ENCODE results near the gene PRKG1. TPM values are rescaled to one million over a fixed set of nuclear protein-coding genes. Genes with fewer than 3 reads are reported as not detected.

The PRKG1 gene
- polyA plus RNA-seq, 3 donors = 11.9 to 16.4 (median 13.7) TPM

DNA sequence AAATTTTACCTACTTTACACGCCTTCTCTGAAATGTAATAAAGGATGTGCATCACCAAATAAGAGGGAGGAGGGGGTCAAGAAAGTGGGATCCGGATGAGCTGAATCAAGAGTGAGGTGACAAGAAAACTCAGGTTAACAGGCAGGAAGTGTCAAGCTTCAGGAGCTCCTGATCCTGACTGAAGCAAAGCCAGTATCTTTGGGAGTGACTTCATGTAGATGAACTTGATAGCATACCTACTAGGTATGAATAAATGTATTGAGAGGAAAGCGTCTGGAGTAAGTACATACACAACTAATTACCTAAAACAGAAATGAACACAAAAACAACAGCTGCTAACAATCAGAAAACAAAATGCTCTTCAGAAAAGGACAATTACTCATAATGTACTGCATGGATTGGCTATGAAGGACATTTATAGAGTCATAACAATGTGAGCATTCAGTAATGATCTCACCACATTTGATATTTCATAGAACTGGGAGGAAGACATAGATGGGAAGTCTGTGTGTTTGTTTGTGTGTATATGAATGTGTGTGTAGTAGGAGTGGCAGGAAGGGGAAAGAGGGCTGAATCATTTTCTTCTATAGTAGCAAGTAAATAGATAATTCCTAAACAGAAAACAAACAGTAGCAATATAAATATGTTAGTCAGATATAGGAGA, 29.4 kb downstream of the PRKG1 start:
- DNase-seq (ENCODE audit: extremely low read depth in 1 of 11, low read depth in 9 of 11, low spot score in 4 of 11) = no peak

DNA sequence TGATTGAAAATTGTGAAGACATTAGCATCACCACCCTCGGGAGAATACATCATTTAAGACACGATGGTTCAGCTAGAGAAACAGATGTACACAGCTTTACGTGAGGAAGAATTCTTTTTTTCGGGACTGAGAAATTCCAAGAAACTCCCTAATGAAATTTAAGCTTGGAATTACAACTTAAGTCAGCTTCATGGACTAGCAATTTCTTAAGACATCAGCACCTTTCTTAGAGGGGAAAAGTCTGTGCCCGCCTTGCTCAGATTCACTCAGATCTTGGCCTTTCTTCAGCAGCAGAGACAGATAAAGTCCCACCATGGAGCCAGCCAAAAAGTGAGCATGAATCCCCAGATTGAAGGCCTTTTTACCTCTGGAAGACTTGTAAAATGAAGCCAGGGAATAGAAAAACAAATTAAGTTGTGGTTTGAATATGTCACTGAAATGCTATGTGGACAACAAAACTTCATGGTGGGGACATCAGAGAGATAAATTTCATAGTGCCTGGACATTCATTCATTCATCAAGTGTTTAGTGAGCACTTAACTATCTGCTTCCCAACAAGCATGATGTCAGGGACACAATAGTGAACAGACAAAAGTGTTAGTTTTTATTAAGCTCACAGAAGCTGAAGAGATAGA, 32.1 kb downstream of the PRKG1 start:
- no peak for DNase-seq (ENCODE audit: extremely low read depth in 1 of 11, low read depth in 9 of 11, low spot score in 4 of 11)

DNA sequence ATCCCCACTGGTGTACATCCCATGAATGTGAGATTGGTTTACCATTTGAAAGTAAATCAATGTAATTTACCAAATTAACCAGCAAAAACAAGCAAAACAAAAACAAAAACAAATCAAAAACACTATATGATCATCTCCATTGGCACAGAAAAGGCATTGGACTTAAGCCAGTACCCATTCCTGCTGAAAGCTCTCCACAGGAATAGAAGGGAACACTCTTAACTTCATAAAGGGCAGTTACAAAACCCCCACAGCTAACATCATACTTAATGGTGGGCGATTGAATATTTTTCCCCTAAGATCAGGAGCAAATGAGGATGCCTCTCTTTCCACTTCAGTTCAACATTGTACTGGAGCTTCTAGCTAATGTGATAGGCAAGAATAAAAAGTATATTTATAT, 34.1 kb downstream of the PRKG1 start:
- no peak for DNase-seq (ENCODE audit: extremely low read depth in 1 of 11, low read depth in 9 of 11, low spot score in 4 of 11)

DNA sequence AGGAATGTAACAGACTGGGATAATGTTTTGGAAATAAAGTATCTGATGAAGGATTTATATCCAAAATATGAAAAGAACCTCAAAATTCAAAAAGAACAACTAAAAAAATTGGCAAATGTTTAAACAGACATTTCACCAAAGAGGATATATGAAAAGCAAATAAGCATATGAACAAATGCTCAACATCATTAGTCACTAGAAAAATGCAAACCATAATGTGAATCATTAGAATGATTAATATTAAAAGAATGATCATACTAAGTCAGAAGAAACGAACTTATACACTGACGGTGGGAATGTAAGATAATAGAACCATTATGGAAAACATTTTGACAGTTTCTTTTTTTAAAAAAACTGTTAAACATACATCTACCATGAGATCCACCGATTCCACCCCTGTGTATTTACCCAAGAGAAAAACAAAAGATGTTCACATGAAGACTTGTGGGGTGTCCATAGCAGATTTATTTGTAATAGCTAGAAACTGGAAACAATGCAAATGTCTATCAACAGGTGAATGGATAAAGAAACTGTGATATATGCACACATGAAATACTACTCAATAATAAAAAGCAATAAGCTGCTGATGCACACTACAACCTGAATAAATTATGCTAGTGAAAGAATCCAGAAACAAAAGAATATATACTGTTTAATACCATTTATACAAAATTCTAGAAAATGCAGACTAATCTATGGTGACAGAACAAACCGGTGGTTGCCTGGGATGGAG, 35.7 kb downstream of the PRKG1 start:
- no peak for DNase-seq (ENCODE audit: extremely low read depth in 1 of 11, low read depth in 9 of 11, low spot score in 4 of 11)

DNA sequence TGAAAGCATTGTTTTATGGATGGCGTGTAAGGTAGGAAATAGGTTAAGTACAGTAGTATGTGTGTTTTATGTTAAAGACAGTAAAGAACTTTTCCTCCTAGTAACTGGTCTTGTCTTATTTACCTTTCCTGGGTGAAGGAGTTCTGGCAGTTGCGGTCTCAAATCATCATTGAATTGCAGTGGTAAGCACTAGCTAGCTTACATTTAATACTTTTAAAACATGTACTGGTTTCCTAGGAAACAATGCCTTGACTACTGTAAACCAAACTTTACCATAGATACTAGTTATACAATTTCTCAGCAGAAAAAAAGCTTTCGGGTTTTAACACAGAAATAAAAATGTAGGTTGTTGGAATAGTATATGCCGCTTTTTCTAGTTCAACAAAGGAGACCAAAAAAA, 37.7 kb downstream of the PRKG1 start:
- no peak for DNase-seq (ENCODE audit: extremely low read depth in 1 of 11, low read depth in 9 of 11, low spot score in 4 of 11)

DNA sequence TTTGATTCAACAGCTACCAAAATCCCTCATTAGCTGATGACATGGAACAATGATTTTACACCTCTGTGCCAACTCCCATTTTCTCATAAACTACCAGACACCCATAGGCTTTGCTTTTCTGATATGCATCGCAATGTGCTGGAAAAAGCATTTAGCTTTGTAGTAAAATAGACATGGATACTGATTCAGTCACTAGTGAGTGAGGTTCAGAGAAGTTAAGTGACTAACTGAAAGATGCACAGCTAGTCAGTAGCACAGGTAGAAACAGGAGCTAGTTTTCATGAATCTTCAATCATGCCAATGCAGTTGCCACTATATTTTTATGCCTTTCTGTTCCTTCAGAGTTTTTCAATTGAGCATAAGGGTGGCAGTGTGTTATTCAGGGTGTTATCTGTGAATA, 38.7 kb downstream of the PRKG1 start:
- no peak for DNase-seq (ENCODE audit: extremely low read depth in 1 of 11, low read depth in 9 of 11, low spot score in 4 of 11)

DNA sequence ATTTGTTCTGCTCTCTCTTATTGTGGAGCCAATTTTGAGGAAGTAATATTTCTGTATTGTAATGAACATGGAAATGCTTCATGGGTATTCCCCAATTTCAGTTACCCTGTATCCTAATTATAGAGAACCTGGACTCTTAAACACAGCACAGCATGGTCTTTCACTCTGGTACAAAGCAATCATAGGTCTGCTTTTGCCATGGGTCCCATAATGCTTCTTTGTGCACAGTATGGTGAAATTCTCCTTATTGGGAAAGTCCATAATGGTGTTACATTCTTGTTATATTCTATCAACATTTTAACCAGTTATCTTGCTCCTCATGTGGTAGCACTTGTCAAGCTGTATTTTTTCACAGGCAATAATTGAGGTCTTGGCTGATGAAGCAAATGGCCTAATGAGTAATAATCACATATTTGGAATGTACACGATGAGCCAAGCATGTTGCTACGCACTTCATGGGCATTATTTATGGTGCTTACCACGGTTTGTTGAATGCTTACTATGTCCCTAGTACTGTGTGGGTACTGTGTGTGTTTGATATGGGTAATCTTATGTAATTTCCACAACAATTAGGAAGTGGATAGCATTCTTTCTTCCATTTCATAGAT, 42.9 kb downstream of the PRKG1 start:
- DNase-seq (ENCODE audit: extremely low read depth in 1 of 11, low read depth in 9 of 11, low spot score in 4 of 11) = no peak

DNA sequence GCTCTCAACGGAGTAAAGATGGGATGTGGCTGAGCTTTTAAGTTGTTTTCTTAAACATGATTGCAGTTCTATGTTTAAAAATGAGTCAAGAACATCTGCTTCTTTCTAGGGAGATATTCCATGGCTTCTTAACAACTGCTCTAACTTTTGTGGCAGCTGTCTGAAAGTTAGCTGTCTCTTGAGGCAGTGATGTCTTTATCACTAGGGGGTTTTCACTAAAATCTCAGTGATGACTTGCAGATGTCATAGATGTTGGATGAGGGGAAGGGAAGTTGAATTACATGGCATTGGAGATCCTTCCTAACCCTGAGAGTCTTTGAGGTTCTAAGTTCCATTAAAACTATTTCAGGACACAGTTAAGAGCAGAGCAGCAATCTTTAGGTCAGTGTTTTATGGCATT, 43.5 kb downstream of the PRKG1 start:
- peak in 3 of 11 donors; percentile 11 to 24 (median 21) for DNase-seq (ENCODE audit: extremely low read depth in 1 of 11, low read depth in 9 of 11, low spot score in 4 of 11)

DNA sequence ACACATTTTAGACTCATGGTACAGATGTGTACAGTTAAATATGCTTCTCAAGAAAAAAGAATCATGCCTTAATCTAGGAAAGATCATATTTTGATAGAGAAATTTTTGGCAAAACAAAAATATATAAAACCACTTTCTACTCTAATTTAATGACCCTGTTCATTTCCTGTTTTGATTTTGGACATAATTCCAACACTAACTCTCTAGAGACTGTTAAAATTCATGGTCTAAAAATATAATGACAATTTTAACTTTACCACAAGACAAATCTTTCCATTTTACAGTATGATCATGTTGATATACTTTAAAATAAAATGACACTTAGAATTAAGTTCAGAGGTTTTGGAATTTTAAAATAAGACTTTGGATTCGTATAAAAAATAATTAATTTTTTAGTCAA, 45.2 kb downstream of the PRKG1 start:
- DNase-seq (ENCODE audit: extremely low read depth in 1 of 11, low read depth in 9 of 11, low spot score in 4 of 11) = no peak

DNA sequence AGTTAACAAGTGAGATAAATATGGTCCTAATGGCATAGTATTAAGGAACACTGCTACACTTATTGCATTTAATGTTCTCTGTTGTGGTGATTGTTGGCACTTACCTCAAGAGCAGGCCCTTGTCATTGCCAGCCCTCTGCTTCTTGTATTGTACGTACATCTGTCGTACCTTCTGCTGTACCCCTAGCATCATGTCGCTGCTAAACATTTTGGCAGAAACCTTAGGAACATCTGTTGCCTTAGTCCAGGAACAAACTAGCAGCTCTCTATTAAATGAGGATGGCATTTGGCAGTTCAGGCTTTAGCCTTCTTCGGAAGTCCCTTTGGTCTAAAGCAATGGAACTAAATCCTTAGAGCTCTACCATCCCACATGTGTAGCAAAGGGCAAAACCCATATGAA, 47.6 kb downstream of the PRKG1 start:
- DNase-seq (ENCODE audit: extremely low read depth in 1 of 11, low read depth in 9 of 11, low spot score in 4 of 11) = no peak

DNA sequence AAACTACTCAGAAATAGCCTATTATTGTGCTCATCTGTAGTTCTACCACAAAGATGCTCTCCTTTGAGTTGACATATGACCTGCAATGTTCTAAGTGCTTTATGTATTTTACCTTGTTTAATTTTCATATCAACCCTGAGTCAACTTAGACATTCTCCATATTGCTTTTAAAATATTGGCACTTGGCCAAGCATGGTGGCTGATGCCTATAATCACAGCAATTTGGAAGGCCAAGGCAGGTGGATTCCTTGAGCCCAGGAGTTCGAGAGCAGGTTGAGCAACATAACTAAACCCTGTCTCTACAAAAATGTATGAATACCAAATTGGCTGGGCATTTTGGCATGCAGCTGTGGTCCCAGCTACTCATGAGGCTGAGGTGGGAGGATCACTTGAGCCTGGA, 50.6 kb downstream of the PRKG1 start:
- no peak for DNase-seq (ENCODE audit: extremely low read depth in 1 of 11, low read depth in 9 of 11, low spot score in 4 of 11)

DNA sequence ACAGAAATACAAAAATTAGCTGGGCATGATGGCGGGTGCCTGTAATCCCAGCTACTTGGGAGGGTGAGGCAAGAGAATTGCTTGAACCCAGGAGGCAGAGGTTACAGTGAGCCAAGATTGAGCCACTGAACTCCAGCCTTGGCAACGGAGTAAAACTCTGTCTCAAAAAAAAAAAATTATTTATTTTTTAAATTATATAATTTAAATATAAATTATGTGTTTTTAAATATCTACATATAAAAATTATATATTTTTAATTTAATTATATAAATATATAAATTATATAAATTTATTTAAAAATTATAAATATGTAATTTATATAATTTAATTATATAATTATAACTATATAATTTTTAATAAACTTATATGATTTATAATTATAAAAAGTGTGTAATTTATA, 51.2 kb downstream of the PRKG1 start:
- no peak for DNase-seq (ENCODE audit: extremely low read depth in 1 of 11, low read depth in 9 of 11, low spot score in 4 of 11)

DNA sequence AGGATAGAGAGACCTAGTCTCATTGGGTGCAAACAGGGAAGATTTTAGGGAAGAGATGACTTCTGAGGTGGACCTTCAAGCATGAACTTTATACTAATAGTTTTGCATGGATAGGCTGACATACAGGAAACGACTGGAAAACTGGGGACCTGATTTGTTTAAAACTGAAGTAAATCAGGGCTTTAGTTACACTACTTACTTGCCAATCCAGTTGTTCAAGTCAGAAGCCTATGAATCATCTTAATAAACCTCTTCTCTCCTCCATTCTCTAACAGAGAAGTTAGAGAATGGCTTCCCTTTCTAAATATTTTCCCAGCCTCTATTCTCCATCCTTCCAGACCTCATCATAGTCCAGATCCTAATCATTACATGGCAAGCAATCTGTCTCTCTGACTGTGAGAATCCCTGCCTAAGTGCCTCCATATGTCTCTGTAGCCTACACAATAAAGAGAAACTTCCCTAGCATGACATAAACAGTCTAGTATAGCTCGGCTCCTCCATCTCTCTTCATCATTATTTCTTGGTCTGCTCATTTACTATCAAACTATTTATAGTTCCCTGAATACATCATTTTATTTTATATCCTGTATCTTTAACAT, 55.8 kb downstream of the PRKG1 start:
- no peak for DNase-seq (ENCODE audit: extremely low read depth in 1 of 11, low read depth in 9 of 11, low spot score in 4 of 11)

DNA sequence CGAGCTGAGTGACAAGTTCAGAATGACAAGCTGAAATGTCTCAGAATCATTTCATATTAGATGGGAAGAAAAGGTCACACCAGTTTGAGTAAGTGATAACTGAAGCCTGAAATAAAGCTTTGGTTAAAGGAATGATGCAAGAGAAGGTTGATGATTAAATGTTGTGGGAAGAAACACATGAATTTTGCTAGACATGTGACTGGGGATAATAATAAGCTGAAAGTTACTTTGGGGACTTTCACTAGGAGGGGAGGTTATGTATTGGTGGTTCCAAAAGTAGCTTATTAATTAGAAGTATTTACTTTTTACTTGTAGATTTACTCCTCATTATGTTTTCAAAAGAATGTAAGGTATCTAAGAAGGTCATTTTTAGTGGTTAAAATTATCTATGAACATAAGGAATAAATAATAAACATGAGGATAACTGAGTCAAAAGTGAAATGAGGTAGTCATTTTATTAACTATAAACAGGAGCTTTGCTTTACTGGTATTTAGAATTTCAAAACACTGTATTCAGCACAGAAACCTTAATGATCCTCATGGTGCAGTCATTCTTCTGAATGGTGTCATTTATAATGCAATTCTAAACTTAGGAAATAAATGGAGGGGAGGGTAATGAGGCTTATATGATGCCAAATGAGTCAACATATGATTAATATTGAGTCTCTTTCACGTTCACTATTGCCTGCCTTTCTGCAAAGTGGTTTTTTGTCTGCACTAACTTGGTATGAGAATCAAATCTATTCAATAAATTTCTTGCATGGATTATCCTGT, 63.7 kb downstream of the PRKG1 start:
- DNase-seq (ENCODE audit: extremely low read depth in 1 of 11, low read depth in 9 of 11, low spot score in 4 of 11) = no peak

DNA sequence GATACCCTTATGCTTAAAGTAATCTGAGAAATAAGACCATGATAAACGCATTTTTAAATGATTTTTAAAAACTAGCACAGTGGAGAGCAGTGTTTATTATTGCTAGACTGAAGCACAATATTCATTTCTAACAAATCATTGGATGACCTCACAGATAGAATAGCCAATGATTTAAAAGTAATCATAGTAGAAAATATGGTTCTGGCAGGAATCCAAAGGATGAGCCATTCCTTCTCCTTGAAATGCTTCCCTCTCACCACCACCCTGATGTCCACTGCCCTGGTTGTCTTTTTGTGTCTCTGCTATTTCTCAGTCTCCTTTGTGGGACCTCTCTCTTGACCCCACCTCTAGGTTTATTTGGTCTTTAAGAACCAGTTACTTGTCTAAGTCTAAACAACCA, 64.9 kb downstream of the PRKG1 start:
- no peak for DNase-seq (ENCODE audit: extremely low read depth in 1 of 11, low read depth in 9 of 11, low spot score in 4 of 11)

DNA sequence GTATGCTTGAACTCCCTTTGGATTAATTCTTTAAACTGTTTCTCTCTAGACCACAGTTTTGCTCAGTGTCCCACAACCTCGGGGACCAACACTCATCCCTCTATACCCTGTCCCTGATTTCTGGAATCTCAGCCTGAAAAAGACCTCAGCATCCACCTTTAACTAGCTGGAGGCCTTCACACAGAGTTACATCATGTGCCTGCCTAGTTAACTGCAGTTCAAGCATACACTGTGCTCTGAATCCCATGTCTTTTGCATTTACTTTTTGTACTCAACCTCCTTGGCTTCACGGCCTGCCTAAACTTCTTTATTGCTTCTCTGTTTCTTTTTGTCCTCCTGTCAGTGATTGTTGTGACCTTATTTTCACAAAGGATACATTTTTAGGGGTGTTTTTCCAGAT, 66.7 kb downstream of the PRKG1 start:
- DNase-seq (ENCODE audit: extremely low read depth in 1 of 11, low read depth in 9 of 11, low spot score in 4 of 11) = no peak

DNA sequence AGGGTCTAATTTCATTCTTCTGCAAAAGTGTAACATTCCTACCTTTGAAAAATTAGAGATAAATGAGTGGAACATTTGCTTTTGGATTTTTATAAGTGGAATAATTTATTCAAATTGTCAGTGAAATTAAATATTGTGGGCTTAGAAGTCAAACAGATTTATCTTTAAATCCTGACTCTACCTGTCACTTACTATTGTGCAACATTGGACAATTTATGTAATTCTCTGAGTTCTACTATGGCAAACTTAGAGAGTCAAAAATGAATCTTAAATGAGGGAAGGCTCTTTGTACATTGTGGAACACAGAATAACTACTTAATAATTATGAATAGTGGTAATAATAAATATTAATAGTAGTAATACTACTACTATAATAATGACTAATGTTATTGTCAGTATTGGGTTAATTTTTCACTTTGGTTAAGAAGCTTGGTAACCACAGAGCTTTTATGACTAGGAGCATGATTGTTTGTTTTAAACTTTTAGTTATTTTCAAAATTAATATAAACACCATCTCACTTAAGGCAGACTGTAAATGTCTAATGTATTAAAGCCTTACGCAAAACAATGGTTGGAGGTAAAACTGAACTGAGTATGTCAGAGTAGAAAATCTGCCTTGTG, 70.0 kb downstream of the PRKG1 start:
- DNase-seq (ENCODE audit: extremely low read depth in 1 of 11, low read depth in 9 of 11, low spot score in 4 of 11) = no peak

DNA sequence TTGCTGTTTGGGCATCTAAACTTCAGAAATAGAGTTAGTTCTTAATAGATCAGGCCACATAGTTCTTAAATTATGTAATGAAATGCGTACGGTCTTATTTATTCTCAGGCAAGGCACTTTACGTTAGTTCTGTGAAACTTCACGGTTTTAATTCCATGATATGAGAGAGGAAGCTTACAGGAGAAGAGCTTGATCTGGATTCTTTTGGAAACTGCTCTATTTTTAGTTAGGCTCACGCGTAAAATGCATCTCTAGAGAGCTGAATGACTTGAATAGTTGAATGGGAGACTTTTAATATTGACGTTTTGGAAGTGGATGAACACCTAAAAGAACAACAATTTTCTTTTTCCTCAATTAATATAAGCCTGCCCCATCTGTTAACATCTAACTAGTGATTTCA, 71.1 kb downstream of the PRKG1 start:
- DNase-seq (ENCODE audit: extremely low read depth in 1 of 11, low read depth in 9 of 11, low spot score in 4 of 11) = no peak

Measured in renal cortex interstitium (tissue), 11 donors.